ENCODE measurements around the gene JARID2. TPM values are rescaled to one million over a fixed set of nuclear protein-coding genes. Genes with fewer than 3 reads are reported as not detected.

JARID2 gene
- total and polyA plus RNA-seq, 2 of the 4 experiments (the other 2 are of a cell fraction), result 9.6 to 12.9 TPM

- peaks cover 19% of the 10 kb centered on the region for H3K4me1 ChIP-seq (ENCODE audit: control insufficient read depth, insufficient read depth, low read length)
- H2BK5ac ChIP-seq (ENCODE audit: low read depth, low read length, poor library complexity, severe bottlenecking), result no peak overlapping the region
- no peak overlapping the region for H4K8ac ChIP-seq (ENCODE audit: low read depth in 2 of 2, low read length in 2 of 2)
- no peak overlapping the region for H2AK9ac ChIP-seq (replicated peaks; ENCODE audit: low read depth, low read length, poor library complexity)
- no peak overlapping the region for H3K4me3 ChIP-seq (ENCODE audit: insufficient read depth, low read depth, low read length)
- no peak overlapping the region for H4K5ac ChIP-seq (ENCODE audit: low read depth, low read length)
- no peaks in the 10 kb centered on the region for H3K9me3 ChIP-seq (ENCODE audit: control insufficient read depth, insufficient read depth, low read length)
- CTCF ChIA-PET, result interaction anchor here (1.6 kb wide), 2 partner anchors 12 to 14 kb away, joined by 3 to 4 read pairs; no protein-coding TSS in a partner anchor
- H2AFZ ChIP-seq (replicated peaks; ENCODE audit: low read length, poor library complexity), result no peak overlapping the region
- peaks cover 42 to 86% of the 10 kb centered on the region in 2 experiments for H3K79me1 ChIP-seq (ENCODE audit: low read depth in 1 of 2, low read length in 2 of 2)
- no peak overlapping the region for H3K56ac ChIP-seq (ENCODE audit: extremely low read depth, insufficient read depth, low read length)
- POLR2A ChIA-PET (ENCODE audit: unreplicated experiment), result no interaction called here
- intact Hi-C loops (cut with micrococcal nuclease), result loop anchor here (1.0 kb wide), 1 partner anchor 31 kb away; no protein-coding TSS in a partner anchor
- no peak overlapping the region for H2BK20ac ChIP-seq (ENCODE audit: low read depth, low read length)
- no peak overlapping the region for H3K27ac ChIP-seq (ENCODE audit: insufficient read depth, low read length)
- no peak overlapping the region for H3K9ac ChIP-seq (ENCODE audit: low read depth, low read length)
- in situ Hi-C loops (cut with MboI; ENCODE audit: low sequenced_read_pairs), result no loop called here
- no peak overlapping the region for H3K4ac ChIP-seq (ENCODE audit: low read depth, low read length)
- TF ChIP-seq RAD21 (IDR thresholded peaks at IDR 0.05; ENCODE audit: low read length) (no peak), MAZ (IDR thresholded peaks at IDR 0.05; ENCODE audit: borderline replicate concordance, low read depth, low read length) (no peak), CHD1 (IDR thresholded peaks at IDR 0.05; ENCODE audit: low read depth, low read length) (no peak), RFX5 (IDR thresholded peaks at IDR 0.05; ENCODE audit: low read depth, low read length) (no peak), POLR2A (IDR thresholded peaks at IDR 0.05; ENCODE audit: low read depth, low read length) (no peak), USF2 (IDR thresholded peaks at IDR 0.05; ENCODE audit: low read depth, low read length) (no peak), MXI1 (IDR thresholded peaks at IDR 0.05; ENCODE audit: borderline replicate concordance, low read depth, low read length) (no peak), BHLHE40 (IDR thresholded peaks at IDR 0.05; ENCODE audit: low read depth, low read length) (no peak), CEBPB (IDR thresholded peaks at IDR 0.05; ENCODE audit: low read depth, low read length) (no peak), SMC3 (IDR thresholded peaks at IDR 0.05; ENCODE audit: low read depth, low read length) (no peak), NFE2L2 (IDR thresholded peaks at IDR 0.05; ENCODE audit: low read depth, low read length) (no peak)
- TF ChIP-seq, protein P1, sequence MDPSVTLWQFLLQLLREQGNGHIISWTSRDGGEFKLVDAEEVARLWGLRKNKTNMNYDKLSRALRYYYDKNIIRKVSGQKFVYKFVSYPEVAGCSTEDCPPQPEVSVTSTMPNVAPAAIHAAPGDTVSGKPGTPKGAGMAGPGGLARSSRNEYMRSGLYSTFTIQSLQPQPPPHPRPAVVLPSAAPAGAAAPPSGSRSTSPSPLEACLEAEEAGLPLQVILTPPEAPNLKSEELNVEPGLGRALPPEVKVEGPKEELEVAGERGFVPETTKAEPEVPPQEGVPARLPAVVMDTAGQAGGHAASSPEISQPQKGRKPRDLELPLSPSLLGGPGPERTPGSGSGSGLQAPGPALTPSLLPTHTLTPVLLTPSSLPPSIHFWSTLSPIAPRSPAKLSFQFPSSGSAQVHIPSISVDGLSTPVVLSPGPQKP (IDR thresholded peaks at IDR 0.05; ENCODE audit: borderline replicate concordance, low read depth, low read length), result no peak
- no peaks in the 10 kb centered on the region for H3K36me3 ChIP-seq (ENCODE audit: control insufficient read depth, insufficient read depth, low read length)
- DNase-seq (peak; percentile 46), ATAC-seq (ENCODE audit: low read depth) (peak; percentile 28)
- no peak overlapping the region for H3K14ac ChIP-seq (replicated peaks; ENCODE audit: low read depth, low read length)
- dilution Hi-C loops (cut with HindIII; ENCODE audit: low sequenced_read_pairs, unreplicated experiment), result no loop called here
- no peak overlapping the region for H3K18ac ChIP-seq (ENCODE audit: low read depth, low read length)
- peak overlapping the region; percentile 66; the same call in 1 of the 2 replicates for H3K4me2 ChIP-seq (ENCODE audit: low read depth, low read length)
- WGBS, 2 experiments (ENCODE audit: extremely low coverage in 2 of 2, insufficient read length in 1 of 2), result 80% methylated on average over 1 of the region's 9 CpGs; no CpG with 5 or more reads in 1 of the 2 experiments
- H3K27me3 ChIP-seq (ENCODE audit: control insufficient read depth, insufficient read depth, low read length), result no peaks in the 10 kb centered on the region
- H2AK5ac ChIP-seq (ENCODE audit: low read depth, low read length), result peak overlapping the region; percentile 25; the same call in 1 of the 2 replicates
- no peak overlapping the region for H2BK15ac ChIP-seq (ENCODE audit: low read depth, low read length)
- H2BK120ac ChIP-seq (ENCODE audit: low read depth, low read length), result no peak overlapping the region
- BruUV-seq (replicated peaks), result no TSS peak
- H4K91ac ChIP-seq (ENCODE audit: insufficient read depth, low read depth, low read length), result no peak overlapping the region
- peaks cover 24% of the 10 kb centered on the region for H3K9me1 ChIP-seq (ENCODE audit: insufficient read depth, low read length)
- no peak overlapping the region for H3K23ac ChIP-seq (ENCODE audit: low read depth, low read length)
- H4K20me1 ChIP-seq (ENCODE audit: insufficient read depth, low read length), result peaks cover 92% of the 10 kb centered on the region
Observed at GRCh38 chr6:15358579-15359327, 112.9 kb downstream of the JARID2 start.
